Neural crest cell (in vitro differentiated cells): ENCODE data around the gene KPRP. TPM values are rescaled to one million over a fixed set of nuclear protein-coding genes. Genes with fewer than 3 reads are reported as not detected.

Source experiments
- total RNA-seq: library from RNA; stranded (reverse); gene quantifications from 2 replicates; pipeline ENCODE4 v1.2.1, GENCODE V29; 2021

KPRP gene
- total RNA-seq, 1 donor from 2014 or later = not detected

Other genes with a start within 250 kb of the KPRP start
- not detected in 2 replicates for gene LCE5A, start 247.2 kb upstream of the KPRP start, total RNA-seq
- not detected in 2 replicates for gene CRCT1, start 243.5 kb upstream of the KPRP start, total RNA-seq
- gene LCE3E, start 191.2 kb upstream of the KPRP start, total RNA-seq = not detected in 2 replicates
- not detected in 2 replicates for gene LCE3D, start 177.5 kb upstream of the KPRP start, total RNA-seq
- not detected in 2 replicates for gene LCE3C, start 157.8 kb upstream of the KPRP start, total RNA-seq
- gene LCE3B, start 144.2 kb upstream of the KPRP start, total RNA-seq = not detected in 2 replicates
- gene LCE3A, start 134.9 kb upstream of the KPRP start, total RNA-seq = not detected in 2 replicates
- not detected in 2 replicates for gene LCE2D, start 94.6 kb upstream of the KPRP start, total RNA-seq
- gene LCE2C, start 82.7 kb upstream of the KPRP start, total RNA-seq = not detected in 2 replicates
- gene LCE2B, start 71.9 kb upstream of the KPRP start, total RNA-seq = not detected in 2 replicates
- gene LCE2A, start 59.7 kb upstream of the KPRP start, total RNA-seq = not detected in 2 replicates
- not detected in 2 replicates for gene LCE4A, start 49.9 kb upstream of the KPRP start, total RNA-seq
- gene LCE1F, start 17.1 kb downstream of the KPRP start, total RNA-seq = not detected in 2 replicates
- not detected in 2 replicates for gene LCE1E, start 28.2 kb downstream of the KPRP start, total RNA-seq
- gene LCE1D, start 38.7 kb downstream of the KPRP start, total RNA-seq = not detected in 2 replicates
- not detected in 2 replicates for gene LCE1C, start 48.6 kb downstream of the KPRP start, total RNA-seq
- not detected in 2 replicates for gene LCE1B, start 53.9 kb downstream of the KPRP start, total RNA-seq
- gene LCE1A, start 69.4 kb downstream of the KPRP start, total RNA-seq = not detected in 2 replicates
- gene LCE6A, start 84.8 kb downstream of the KPRP start, total RNA-seq = not detected in 2 replicates
- not detected in 2 replicates for gene LCE7A, start 102.0 kb downstream of the KPRP start, total RNA-seq
- not detected in 2 replicates for gene SMCP, start 120.3 kb downstream of the KPRP start, total RNA-seq
- not detected in 2 replicates for gene IVL, start 150.5 kb downstream of the KPRP start, total RNA-seq
- not detected in 2 replicates for gene SPRR5, start 189.2 kb downstream of the KPRP start, total RNA-seq
- not detected in 2 replicates for gene SPRR4, start 212.6 kb downstream of the KPRP start, total RNA-seq
- not detected in 2 replicates for gene SPRR1A, start 226.1 kb downstream of the KPRP start, total RNA-seq
- gene SPRR3, start 243.7 kb downstream of the KPRP start, total RNA-seq = not detected in 2 replicates